DND-41 (cell line): ENCODE data around the gene PLA2R1.

Experiments used
- ATAC-seq: fragments of 200-7000 bp; cut with Tn5 transposase; 3 replicates; pipeline ENCODE4 v1.9.1; 2021; ENCODE audit warnings: low read depth; ENCODE audit not compliant: insufficient read depth
- DNase-seq: peaks from one replicate; pipeline ENCODE4 v3.0.0-alpha.2; 2020
- H2AFZ ChIP-seq: 2 replicates; pipeline ENCODE4 v1.6.0; 2012; ENCODE audit warnings: low read depth, low read length
- H3K27ac ChIP-seq: 2 replicates; pipeline ENCODE4 v1.5.1; 2012; ENCODE audit warnings: low read length, inconsistent platforms
- H3K27me3 ChIP-seq: fragments of 200-600 bp; sonication (generic); 2 replicates; pipeline ENCODE4 v1.6.0; 2012; ENCODE audit warnings: low read length, mild to moderate bottlenecking, inconsistent platforms; ENCODE audit not compliant: insufficient read depth, poor library complexity
- H3K36me3 ChIP-seq: 2 replicates; pipeline ENCODE4 v1.5.1; 2012; ENCODE audit warnings: low read length, inconsistent platforms; ENCODE audit not compliant: insufficient read depth
- H3K4me1 ChIP-seq: 2 replicates; pipeline ENCODE4 v1.5.1; 2012; ENCODE audit warnings: mild to moderate bottlenecking, low read length; ENCODE audit not compliant: insufficient read depth
- H3K4me2 ChIP-seq: 2 replicates; pipeline ENCODE4 v1.6.0; 2012; ENCODE audit warnings: mild to moderate bottlenecking, moderate library complexity, low read length, inconsistent platforms; ENCODE audit not compliant: insufficient read depth
- H3K4me3 ChIP-seq, 2 experiments: fragments of 200-600 bp in 1 of 2; shearing (Covaris generic) in 1 of 2; 2 replicates each; pipeline ENCODE4 v1.5.1; 2012 to 2016; ENCODE audit warnings: inconsistent platforms in 2 of 2, low read length in 2 of 2, mild to moderate bottlenecking in 2 of 2, low read depth in 1 of 2, moderate library complexity in 1 of 2
- H3K79me2 ChIP-seq: 2 replicates; pipeline ENCODE4 v1.6.0; 2012; ENCODE audit warnings: low read length, inconsistent platforms; ENCODE audit not compliant: insufficient read depth
- H3K9ac ChIP-seq: 2 replicates; pipeline ENCODE4 v1.6.0; 2012; ENCODE audit warnings: low read depth, mild to moderate bottlenecking, inconsistent platforms, low read length, moderate library complexity
- H3K9me3 ChIP-seq: 2 replicates; pipeline ENCODE4 v1.5.1; 2012; ENCODE audit warnings: low read length, moderate library complexity, mild to moderate bottlenecking, inconsistent platforms; ENCODE audit not compliant: insufficient read depth, severe bottlenecking
- H4K20me1 ChIP-seq: 2 replicates; pipeline ENCODE4 v1.6.0; 2012; ENCODE audit warnings: low read length; ENCODE audit not compliant: insufficient read depth
- CTCF ChIP-seq: IDR thresholded peaks from 2 replicates; pipeline ENCODE4 v1.5.1; 2012; ENCODE audit warnings: borderline replicate concordance, low read length, moderate library complexity, mild to moderate bottlenecking; ENCODE audit not compliant: poor library complexity, severe bottlenecking; ENCODE audit errors: extremely low read depth
- EZH2 ChIP-seq: IDR thresholded peaks from 3 replicates; pipeline ENCODE4 v1.6.1; 2012; ENCODE audit warnings: borderline replicate concordance, low read depth, mild to moderate bottlenecking, moderate library complexity, low read length, inconsistent platforms; ENCODE audit not compliant: severe bottlenecking

PLA2R1 gene

GRCh38 chr2:159989249-159989648, 73.2 kb downstream of the PLA2R1 start:
- DNase-seq (no peak), ATAC-seq (no peak)
- Histone ChIP-seq H3K27ac (no peak overlapping the region), H3K36me3 (no peaks in the 10 kb centered on the region), H3K4me2 (no peak overlapping the region), H3K4me3 (no peak overlapping the region), H2AFZ (no peak overlapping the region), H3K9me3 (no peaks in the 10 kb centered on the region), H3K4me1 (no peaks in the 10 kb centered on the region), H3K9ac (no peak overlapping the region), H3K79me2 (no peaks in the 10 kb centered on the region), H4K20me1 (no peaks in the 10 kb centered on the region), H3K27me3 (no peaks in the 10 kb centered on the region)
- no peak for TF ChIP-seq EZH2
- TF ChIP-seq CTCF: no peak

GRCh38 chr2:159988412-159988970, 73.9 kb downstream of the PLA2R1 start:
- no peak overlapping the region for H3K4me2 ChIP-seq
- H3K27ac ChIP-seq: no peak overlapping the region
- H3K27me3 ChIP-seq: no peaks in the 10 kb centered on the region
- no peaks in the 10 kb centered on the region for H3K4me1 ChIP-seq
- DNase-seq: no peak
- H3K79me2 ChIP-seq: no peaks in the 10 kb centered on the region
- no peak for ATAC-seq
- no peaks in the 10 kb centered on the region for H3K36me3 ChIP-seq
- H4K20me1 ChIP-seq: no peaks in the 10 kb centered on the region
- TF ChIP-seq CTCF: no peak
- TF ChIP-seq EZH2: no peak
- H3K4me3 ChIP-seq: no peak overlapping the region
- no peak overlapping the region for H2AFZ ChIP-seq
- no peaks in the 10 kb centered on the region for H3K9me3 ChIP-seq
- no peak overlapping the region for H3K9ac ChIP-seq

GRCh38 chr2:159987181-159987580, 75.2 kb downstream of the PLA2R1 start:
- Histone ChIP-seq H3K27ac (no peak overlapping the region), H3K4me3 (no peak overlapping the region), H3K79me2 (no peaks in the 10 kb centered on the region), H3K9me3 (no peaks in the 10 kb centered on the region), H3K9ac (no peak overlapping the region), H3K4me1 (no peaks in the 10 kb centered on the region), H3K27me3 (no peaks in the 10 kb centered on the region), H3K4me2 (no peak overlapping the region), H4K20me1 (no peaks in the 10 kb centered on the region), H2AFZ (no peak overlapping the region), H3K36me3 (no peaks in the 10 kb centered on the region)
- ATAC-seq: no peak
- DNase-seq: no peak
- TF ChIP-seq EZH2: no peak
- no peak for TF ChIP-seq CTCF

GRCh38 chr2:159985656-159986055, 76.8 kb downstream of the PLA2R1 start:
- no peak for ATAC-seq
- Histone ChIP-seq H3K9ac (no peak overlapping the region), H3K79me2 (no peaks in the 10 kb centered on the region), H3K4me2 (no peak overlapping the region), H3K27ac (no peak overlapping the region), H3K27me3 (no peaks in the 10 kb centered on the region), H2AFZ (no peak overlapping the region), H3K4me3 (no peak overlapping the region), H4K20me1 (no peaks in the 10 kb centered on the region), H3K36me3 (no peaks in the 10 kb centered on the region), H3K4me1 (no peaks in the 10 kb centered on the region), H3K9me3 (no peaks in the 10 kb centered on the region)
- no peak for DNase-seq
- no peak for TF ChIP-seq CTCF
- TF ChIP-seq EZH2: no peak
